Retina (tissue), 1 donor: ENCODE data around the gene LRP5.
"Not testable (repeated sequence)": the region's sequence is repeated elsewhere in the genome, so short reads cannot be mapped to it uniquely, and the experiment has no call there.

ENCODE experiments used
- DNase-seq: peaks from one replicate; pipeline ENCODE4 v3.0.0-alpha.2; 2016

Gene LRP5

DNA sequence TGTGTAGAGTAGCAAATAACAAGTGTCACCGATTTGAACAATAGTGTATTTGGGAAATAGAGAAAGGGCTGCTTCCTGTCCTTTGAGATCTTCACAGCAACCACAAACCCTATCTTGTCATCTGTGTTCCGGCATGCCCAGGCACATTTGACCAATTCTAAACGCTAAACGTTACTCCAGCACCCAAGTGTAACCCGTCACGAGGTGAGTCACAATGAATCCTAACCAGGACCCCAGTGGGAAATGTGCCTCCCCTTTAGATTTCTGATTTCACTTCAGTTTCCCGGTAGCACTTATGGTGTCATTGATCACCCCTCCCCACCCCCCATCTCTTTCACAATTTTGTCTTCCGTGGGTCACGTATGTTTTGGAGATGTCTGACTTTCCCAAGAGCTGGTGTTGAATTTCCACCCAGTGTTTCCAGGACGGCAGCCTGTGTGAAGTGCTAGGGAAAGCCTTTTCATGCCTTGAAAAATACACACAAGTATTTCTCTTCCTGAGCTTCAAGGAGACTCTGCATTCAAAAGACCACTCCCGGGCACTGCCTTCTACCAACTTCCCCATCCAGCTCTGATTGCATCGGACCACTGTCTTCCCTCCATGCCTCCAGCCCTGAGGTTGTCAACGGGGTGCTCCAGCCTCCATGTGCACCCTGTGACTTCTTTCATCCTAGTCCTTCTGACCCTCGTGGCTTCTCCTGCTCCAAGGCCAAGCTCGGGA is 30.1 kb upstream of the LRP5 start:
- DNase-seq, result no peak

DNA sequence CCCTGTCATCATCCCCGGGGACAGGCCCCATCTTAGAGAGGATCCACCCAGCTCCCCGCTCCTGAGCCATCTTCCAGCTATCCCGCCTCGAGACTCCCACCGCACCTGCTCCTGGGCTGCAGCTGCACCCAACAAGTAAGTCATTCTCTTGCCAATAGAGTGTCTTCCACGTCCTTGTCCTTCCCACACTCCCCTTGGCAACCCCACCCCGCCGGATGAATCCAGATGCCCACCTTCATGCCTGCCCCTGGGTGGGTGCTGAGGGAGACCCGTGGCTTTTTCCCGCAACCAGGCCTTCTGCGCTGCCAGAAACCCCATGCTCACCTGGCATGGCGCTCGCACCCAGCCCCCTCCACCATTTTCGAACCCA is 29.5 kb upstream of the LRP5 start:
- no peak for DNase-seq

- DNase-seq, result not testable (repeated sequence)
Measured at GRCh38 chr11:68284588-68284987, 27.8 kb upstream of the LRP5 start.

DNA sequence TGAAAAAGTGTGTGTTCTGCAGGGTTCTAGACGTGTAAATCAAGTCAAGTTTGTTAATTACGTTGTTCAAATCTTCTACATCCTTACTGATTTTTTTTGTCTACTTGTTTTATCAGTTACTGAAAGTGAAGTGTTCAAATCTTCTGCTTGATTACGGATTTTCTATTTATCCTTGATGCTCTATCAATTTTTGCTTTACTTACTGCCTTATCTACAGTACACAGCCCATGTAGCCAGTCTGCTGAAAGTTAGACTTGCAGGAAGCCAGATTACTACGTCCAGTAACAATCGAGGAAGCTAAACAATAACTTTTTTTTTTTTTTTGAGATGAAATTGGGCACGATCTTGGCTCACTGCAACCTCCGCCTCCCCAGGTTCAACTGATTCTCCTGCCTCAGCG is 25.0 kb upstream of the LRP5 start:
- DNase-seq, result no peak

- no peak for DNase-seq
Measured at GRCh38 chr11:68289456-68289855, 22.9 kb upstream of the LRP5 start.

DNA sequence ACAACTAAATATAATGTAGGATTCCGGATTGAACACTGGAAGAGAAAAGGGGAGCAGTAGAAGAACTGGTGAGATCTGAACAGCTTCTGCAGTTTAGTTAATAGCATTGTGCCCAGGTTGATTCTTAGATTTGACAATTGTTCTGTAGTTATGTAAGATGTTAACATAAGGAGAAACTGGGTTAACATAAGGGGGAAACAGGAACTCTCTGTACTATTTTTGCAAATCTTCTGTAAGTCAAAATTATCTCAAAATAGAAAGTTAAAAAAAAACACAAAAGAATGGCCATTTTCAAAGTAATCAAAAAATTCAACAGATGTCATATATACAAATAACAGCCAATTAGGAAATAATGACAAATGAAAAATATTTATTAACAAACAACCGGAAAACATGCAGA is 18.7 kb upstream of the LRP5 start:
- no peak for DNase-seq

DNA sequence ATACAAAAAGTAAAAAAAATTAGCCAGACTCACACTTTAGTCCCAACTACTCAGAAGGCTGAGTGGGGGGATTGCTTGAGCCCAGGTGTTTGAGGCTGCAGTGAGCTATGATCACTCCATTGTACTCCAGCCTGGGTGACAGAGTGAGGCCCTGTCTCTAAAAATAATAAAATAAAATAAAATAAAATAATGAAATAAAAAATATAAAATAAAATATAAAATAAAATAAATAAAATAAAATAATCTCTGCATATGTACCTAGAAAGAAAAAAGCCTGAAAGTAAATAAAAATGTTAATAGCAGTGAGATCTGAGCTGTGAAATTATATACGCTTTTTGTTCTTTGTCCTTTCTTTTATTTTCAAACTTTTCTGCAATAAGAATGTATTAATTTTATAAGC is 17.1 kb upstream of the LRP5 start:
- no peak for DNase-seq

DNA sequence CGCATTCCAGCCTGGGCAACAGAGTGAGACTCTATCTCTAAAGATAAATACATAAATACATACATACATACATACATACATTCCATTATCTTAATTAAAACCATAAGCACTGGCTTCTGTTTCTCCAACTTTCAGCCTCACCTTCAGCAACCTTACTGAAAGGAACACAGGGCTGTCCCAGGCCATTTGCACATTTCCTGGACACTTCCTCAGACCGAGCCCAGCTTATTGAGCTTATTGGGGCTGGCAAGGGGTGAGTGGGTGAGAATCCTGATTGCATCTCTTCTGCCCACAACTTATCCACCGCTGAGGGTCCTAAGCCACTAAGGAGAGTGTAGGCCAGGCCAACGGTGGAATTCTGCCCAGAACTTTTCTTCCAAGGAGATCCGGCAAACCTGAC is 16.5 kb upstream of the LRP5 start:
- no peak for DNase-seq

GRCh38 chr11:68296344-68297051 is 15.9 kb upstream of the LRP5 start:
- no peak for DNase-seq

- no peak for DNase-seq
Measured at GRCh38 chr11:68297052-68297378, 15.4 kb upstream of the LRP5 start.

- no peak for DNase-seq
Measured at GRCh38 chr11:68297494-68297811, 14.9 kb upstream of the LRP5 start.

- DNase-seq, result peak; percentile 90
Measured at GRCh38 chr11:68297812-68298658, 14.4 kb upstream of the LRP5 start.

DNA sequence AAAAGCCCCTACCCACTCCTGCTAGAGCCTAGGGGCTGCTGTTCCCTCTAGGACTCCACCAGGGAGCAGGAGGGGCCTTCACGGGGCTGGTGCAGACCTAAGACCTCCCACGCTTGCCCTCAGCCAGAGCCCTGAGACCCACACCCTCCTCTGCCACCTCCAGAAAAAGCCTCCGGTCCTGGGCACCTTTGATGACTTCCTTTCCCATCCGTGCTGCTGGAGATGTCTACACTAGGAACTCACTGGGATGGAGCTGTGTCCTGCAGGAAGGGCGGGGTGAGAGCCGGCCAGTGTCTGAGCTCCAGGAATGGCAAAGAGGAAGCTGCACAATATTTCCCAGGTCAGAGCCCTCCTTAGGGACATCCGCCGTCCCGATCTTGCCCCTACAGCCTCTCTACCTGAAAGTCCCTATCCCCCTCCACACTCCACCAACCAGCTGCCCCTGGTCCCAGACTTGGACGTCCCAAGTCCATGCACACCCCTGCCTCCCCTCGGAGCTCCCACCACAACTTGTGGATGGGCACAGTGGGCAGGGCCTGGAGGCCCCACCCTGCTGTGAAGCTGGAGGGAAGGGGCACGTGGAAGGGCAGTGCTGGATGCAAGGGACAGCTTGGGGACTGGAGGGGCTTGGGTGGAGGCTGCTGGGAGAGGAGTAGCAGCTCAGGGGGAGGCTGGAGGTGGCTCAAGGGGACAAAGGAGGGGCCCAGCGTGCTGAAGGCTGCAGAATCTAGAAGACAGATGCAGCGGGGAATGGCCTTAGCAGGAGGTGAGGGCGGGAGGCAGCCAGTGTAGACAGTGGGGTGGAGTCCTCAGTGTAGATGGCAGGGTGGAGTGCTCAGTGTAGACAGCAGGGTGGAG is 13.5 kb upstream of the LRP5 start:
- no peak for DNase-seq

GRCh38 chr11:68299517-68299879 is 12.9 kb upstream of the LRP5 start:
- not testable (repeated sequence) for DNase-seq

DNA sequence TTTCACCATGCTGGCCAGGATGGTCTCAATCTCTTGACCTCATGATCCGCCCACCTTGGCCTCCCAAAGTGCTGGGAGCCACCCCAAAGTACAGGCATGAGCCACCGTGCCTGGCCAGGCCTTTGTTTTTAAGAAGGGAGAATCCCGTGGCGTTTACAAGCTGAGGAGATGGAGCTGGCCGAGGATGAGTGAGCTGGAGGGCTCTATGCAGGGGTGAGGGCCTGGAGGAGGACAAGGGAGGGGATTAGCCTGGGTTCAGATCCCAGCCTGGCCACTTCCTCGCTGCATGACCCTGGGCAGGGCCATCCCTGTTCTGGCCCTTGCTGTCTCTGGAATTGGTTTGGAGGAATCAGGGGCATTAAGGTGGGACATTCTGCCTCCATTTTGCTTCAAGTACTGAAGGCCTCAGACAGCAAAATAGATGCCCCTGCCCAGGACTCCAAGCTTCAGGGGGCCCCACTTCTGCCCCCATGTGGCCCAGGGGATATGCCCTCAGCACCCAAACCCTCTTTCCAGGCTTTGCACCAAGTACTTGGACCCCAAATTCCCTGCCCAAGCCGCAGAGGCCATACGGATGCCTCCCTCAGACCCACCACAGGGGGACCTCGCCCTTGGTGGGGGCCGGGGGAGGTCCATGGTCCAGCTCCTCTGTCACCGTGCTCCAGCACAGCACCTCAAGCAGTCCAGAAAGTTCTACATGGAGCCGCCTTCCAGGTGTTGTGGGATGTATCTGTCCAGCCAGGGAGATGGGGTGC is 12.1 kb upstream of the LRP5 start:
- DNase-seq, result no peak

GRCh38 chr11:68302256-68302655 is 10.1 kb upstream of the LRP5 start:
- DNase-seq, result no peak

DNA sequence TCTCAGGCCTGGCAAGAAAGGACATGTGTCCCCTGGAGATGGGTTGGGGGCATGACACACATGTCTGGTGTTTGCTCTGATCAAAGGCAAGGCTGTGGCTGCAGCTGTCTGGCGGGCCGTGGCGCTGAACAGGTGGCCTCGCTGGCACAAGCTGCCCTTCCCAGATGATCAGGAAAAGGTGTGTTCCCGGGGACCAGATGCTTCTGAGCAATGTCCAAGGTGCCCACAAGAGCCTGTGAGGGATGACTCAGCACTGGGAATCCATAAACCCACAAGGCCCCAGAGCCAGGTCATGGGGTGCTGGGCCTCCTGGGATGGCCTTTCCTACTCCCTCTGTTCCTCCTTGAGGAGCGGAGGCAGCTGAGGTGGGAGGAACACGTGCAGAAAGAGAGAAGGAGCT is 9.7 kb upstream of the LRP5 start:
- DNase-seq, result no peak

DNA sequence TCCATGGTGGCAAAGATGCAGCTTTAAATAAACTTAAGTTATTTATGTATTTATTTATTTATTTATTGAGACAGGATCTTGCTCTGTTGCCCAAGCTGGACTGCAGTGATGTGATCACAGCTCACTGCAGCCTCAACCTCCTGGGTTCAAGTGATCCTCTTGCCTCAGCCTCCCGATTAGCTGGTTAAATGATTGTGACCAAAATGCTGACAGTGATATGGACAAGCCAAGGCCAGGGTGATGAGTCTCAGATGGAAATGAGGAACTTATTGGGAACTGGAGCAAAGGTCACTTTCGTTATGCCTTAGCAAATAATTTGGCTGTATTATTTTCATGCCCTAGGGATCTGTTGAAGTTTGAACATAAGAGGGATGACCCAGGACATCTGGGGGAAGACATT is 9.3 kb upstream of the LRP5 start:
- no peak for DNase-seq

- DNase-seq, result no peak
Measured at GRCh38 chr11:68303982-68304780, 8.2 kb upstream of the LRP5 start.

- DNase-seq, result no peak
Measured at GRCh38 chr11:68306636-68307035, 5.8 kb upstream of the LRP5 start.

DNA sequence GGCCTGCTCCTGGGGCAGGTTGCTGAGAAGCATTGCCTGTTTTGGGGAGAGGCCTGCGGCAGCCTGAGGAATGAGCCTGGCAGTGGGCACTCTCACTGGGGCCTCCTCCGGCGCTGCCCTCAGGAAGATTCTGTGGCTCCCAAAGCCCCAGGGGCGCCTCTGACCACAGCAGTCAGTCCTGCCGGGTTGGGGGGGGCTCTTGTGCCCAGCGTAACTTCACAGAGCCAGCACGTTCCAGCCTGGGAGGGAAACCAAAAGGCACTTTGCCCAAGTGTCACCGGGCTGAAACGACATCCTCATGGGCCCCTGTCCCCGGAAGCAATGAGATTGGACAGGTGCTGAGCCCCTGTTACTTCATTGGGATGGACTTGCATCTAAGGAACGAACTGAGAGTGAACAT is 4.3 kb upstream of the LRP5 start:
- DNase-seq, result no peak
